Psoas muscle (tissue), 8 donors: Measurements from ENCODE around the gene CRACR2B. TPM values are rescaled to one million over a fixed set of nuclear protein-coding genes. Genes with fewer than 3 reads are reported as not detected.
A peak's percentile ranks its signal among the peaks of the same experiment; 100 is the strongest.

ENCODE experiments used
- ATAC-seq, 4 donors: fragments of 200-7000 bp; cut with Tn5 transposase; one replicate each; pipeline ENCODE4 v1.9.1; 2020; ENCODE audit warnings: moderate library complexity in 3 of 4, mild to moderate bottlenecking in 2 of 4
- DNase-seq, 2 donors: peaks; one replicate each; pipeline ENCODE4 v3.0.0-alpha.2; 2020
- H3K27ac ChIP-seq: fragments of 200-600 bp; one replicate; pipeline ENCODE4 v1.8.0; 2022
- H3K27me3 ChIP-seq, 3 donors: fragments of 200-600 bp in 1 of 3; one replicate each; pipeline versions ENCODE4 v1.6.1 to v1.8.0; 2013 to 2022; ENCODE audit warnings: low read length in 2 of 3, mild to moderate bottlenecking in 2 of 3, moderate library complexity in 1 of 3; ENCODE audit not compliant: insufficient read depth in 3 of 3
- H3K36me3 ChIP-seq, 2 donors: fragments of 200-600 bp in 1 of 2; one replicate each; pipeline versions ENCODE4 v1.6.1 to v1.8.0; 2013 to 2022; ENCODE audit warnings: low read depth in 1 of 2, mild to moderate bottlenecking in 1 of 2, moderate library complexity in 1 of 2; ENCODE audit not compliant: insufficient read depth in 1 of 2
- H3K4me1 ChIP-seq: fragments of 200-600 bp; one replicate; pipeline ENCODE4 v1.8.0; 2022
- H3K4me3 ChIP-seq: fragments of 200-600 bp; one replicate; pipeline ENCODE4 v1.8.0; 2022; ENCODE audit warnings: mild to moderate bottlenecking
- H3K9me3 ChIP-seq: fragments of 200-600 bp; one replicate; pipeline ENCODE4 v1.8.0; 2022
- WGBS, 3 donors: extraction: QIAGEN DNeasy Blood & Tissue Kit; methylation state at CpG; one replicate each; pipeline versions ENCODE4 v1.1.6 to v1.1.7; 2013; 5-methylcytosine and 5-hydroxymethylcytosine counted together
- intact Hi-C, 2 donors: fragments of 100-400 bp; cut with DNase I; formaldehyde crosslinking; loops; one replicate each; pipeline versions ENCODE4 v1.11.0 to v1.14.2; 2022
- polyA plus RNA-seq, 3 donors: library from polyadenylated mRNA; stranded (reverse); fragments of 200-250 nt; gene quantifications; one replicate each; pipeline ENCODE4 v1.2.3, GENCODE V29; 2013
- total RNA-seq, 4 donors: library from RNA; stranded (reverse); fragmentation: NEBNext Ultra II Directional in 2 of 4; extraction: Animal tissue kit (Norgen Biotek cat#: 25700) in 2 of 4; gene quantifications; one replicate each; pipeline versions ENCODE4 v1.2.1 to v1.2.4, GENCODE V29; 2021 to 2023
- TF ChIP-seq, protein P1 (sequence below): fragments of 200-600 bp; IDR thresholded peaks from one replicate; pipeline ENCODE4 v1.8.0; 2022; ENCODE audit warnings: antibody characterized with exemption
- donor health status: healthy with polysubstance abuse.
- donor health status: DM: no; HTN: no; CAD: no; lungs with moderate emphysema.
- donor health status: Bipolar disorder and iron deficiency.
- donor health status: healthy.
- donor health status: DM: yes; HTN: yes; CAD: no.
- donor health status: DM: no; HTN: no; CAD: no.
- donor health status: DM: no; HTN: no; CAD: no.
- donor health status: DM: yes; HTN: yes; CAD: no.

The CRACR2B gene
- total and polyA plus RNA-seq, 7 donors, result 1.9 to 8.9 (median 2.8) TPM

DNA sequence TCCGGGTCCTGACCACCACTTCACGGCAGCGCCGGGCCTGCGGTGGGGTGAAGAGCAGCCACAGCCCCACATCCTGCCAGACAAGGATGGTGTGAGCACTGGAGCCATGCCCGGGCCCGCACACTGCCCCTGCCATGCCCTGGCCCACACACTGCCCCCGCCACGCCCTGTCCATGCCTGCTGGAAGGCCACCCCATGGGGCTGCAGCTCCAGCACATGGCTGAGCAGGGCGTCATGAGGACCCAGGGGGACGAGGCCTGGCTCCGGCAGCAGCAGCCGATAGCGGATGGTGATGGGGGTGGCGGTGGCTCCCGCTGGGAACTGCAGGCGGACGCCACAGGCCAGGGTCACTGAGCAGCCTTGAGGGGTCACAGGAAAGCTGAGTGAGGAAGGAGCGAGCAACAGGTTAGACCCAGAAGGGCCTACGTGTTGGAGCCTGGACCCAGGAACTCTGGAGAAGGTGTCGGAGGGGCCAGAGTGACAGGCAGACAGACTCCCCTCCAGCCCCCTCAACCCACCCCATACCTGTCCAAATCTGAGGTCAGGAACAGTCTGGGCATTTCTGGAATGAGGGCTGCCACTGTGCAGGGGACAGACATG is 25.6 kb upstream of the CRACR2B start:
- Histone ChIP-seq H3K9me3 (no peaks in the 10 kb centered on the region), H3K27ac (no peak overlapping the region), H3K36me3 (peaks cover 0 to 44% of the 10 kb centered on the region in 2 donors), H3K4me3 (no peak overlapping the region), H3K4me1 (peaks cover 26% of the 10 kb centered on the region), H3K27me3 (no peaks in the 10 kb centered on the region)
- TF ChIP-seq, protein P1, sequence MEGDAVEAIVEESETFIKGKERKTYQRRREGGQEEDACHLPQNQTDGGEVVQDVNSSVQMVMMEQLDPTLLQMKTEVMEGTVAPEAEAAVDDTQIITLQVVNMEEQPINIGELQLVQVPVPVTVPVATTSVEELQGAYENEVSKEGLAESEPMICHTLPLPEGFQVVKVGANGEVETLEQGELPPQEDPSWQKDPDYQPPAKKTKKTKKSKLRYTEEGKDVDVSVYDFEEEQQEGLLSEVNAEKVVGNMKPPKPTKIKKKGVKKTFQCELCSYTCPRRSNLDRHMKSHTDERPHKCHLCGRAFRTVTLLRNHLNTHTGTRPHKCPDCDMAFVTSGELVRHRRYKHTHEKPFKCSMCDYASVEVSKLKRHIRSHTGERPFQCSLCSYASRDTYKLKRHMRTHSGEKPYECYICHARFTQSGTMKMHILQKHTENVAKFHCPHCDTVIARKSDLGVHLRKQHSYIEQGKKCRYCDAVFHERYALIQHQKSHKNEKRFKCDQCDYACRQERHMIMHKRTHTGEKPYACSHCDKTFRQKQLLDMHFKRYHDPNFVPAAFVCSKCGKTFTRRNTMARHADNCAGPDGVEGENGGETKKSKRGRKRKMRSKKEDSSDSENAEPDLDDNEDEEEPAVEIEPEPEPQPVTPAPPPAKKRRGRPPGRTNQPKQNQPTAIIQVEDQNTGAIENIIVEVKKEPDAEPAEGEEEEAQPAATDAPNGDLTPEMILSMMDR, result no peak
- DNase-seq (no peak), ATAC-seq (no peak)
- 96 to 98% (median 98%) methylated on average over 16 to 21 of the region's 21 CpGs for WGBS, 3 donors
- intact Hi-C loops, result no loop called here

DNA sequence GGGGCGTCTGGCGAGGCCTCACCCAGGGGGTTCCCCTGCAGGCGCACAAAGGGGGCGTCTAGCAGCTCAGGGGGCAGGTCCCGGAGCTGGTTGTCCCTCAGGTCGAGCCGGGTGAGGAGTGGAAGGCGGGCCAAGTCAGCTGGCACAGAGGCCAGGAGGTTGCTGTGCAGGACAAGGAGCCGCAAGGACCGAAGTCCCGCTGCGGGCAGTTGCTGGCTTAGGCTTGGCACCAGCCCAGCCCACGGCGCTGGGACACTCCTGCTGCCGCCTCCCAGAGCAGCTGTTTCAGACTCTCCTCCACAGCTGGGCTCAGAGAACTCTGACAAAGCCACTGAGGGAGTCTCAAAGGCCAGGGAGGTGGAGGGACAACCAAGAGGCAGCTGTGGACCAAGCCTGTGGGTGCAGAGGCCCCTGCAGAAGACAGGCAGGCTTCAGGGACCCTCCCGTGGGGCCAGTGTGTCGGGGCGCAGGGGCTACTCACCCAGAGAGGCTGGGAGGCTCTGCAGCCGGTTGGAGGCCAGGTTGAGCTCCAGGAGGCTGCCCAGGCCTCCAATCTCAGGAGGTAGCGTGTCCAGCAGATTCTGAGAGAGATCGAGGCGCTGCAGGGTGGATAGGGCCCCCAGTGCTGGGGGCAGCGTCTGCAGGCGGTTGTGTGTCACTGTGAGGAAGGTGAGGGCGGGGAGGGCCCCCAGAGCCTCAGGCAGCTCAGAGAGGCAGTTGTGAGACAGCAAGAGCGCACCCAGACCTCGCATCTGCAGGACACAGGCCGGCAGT is 24.8 kb upstream of the CRACR2B start:
- no peaks in the 10 kb centered on the region for H3K9me3 ChIP-seq
- intact Hi-C loops, result no loop called here
- peaks cover 21% of the 10 kb centered on the region for H3K4me1 ChIP-seq
- ATAC-seq, result no peak
- no peak for DNase-seq
- H3K27me3 ChIP-seq, result no peaks in the 10 kb centered on the region
- H3K36me3 ChIP-seq, result peaks cover 0 to 44% of the 10 kb centered on the region in 2 donors
- no peak overlapping the region for H3K4me3 ChIP-seq
- no peak overlapping the region for H3K27ac ChIP-seq
- 77 to 84% (median 82%) methylated on average over 28 of the region's 28 CpGs for WGBS, 3 donors
- TF ChIP-seq, protein P1, result no peak

DNA sequence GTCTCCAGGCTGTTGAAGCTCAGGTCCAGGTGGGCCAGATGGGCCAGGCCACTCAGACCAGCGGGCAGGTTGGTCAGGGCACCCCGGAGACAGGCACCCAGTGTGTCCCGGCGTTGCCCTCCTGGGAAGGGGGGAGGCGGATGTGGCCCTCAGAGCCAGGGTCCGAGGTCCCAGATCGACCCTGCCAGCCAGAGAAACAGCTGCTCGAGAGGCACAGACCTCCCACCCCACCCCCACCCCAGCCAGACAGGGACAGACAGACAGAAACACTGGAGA is 24.3 kb upstream of the CRACR2B start:
- Histone ChIP-seq H3K36me3 (peaks cover 0 to 44% of the 10 kb centered on the region in 2 donors), H3K27ac (no peak overlapping the region), H3K4me1 (peaks cover 24% of the 10 kb centered on the region), H3K9me3 (no peaks in the 10 kb centered on the region), H3K4me3 (no peak overlapping the region), H3K27me3 (no peaks in the 10 kb centered on the region)
- WGBS, 3 donors, result 74 to 85% (median 82%) methylated on average over 8 of the region's 8 CpGs
- intact Hi-C loops, result no loop called here
- no peak for ATAC-seq
- no peak for DNase-seq
- TF ChIP-seq, protein P1, result no peak

DNA sequence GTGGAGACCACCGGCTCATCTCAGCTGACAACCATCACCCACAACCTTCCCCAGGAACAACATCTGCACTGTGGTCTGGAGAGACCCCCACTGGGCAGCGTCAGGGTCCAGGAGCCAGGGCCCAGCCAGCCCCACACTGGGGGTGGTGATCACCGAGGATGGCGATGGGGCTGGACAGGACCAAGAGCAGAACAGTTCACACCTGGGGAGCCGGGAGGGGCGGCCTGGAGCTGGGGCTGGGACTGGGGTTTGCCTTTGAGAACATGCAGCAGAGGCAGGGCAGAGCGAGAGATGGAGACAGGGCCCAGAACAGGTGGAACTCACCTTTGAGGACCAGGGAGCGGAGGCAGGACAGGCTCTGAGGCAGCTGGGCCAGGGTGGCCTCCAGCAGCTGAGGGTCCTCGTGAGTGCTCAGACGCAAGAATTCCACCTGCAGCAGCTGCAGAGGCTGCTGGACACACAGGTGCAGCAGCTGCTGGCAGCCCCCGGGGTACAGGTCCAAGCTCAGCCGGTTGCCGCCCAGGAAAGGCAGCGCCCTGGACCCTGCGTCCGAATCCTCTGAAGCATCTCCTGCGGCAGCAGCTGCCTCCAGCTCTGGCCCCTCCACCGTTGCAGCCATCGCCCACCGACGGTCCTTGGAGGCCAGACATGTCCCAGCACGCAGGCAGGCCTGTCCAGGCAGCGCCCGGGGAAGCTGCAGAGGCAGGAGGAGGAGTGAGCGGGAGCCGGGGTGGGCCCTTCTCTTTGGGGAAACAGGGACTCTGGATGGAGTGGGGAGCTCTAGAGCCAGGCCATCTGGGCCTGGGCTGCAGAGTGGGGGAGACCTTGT is 23.7 kb upstream of the CRACR2B start:
- TF ChIP-seq, protein P1, result no peak
- intact Hi-C loops, result no loop called here
- Histone ChIP-seq H3K27ac (no peak overlapping the region), H3K27me3 (no peaks in the 10 kb centered on the region), H3K4me3 (peak overlapping the region; percentile 72), H3K9me3 (no peaks in the 10 kb centered on the region), H3K36me3 (peaks cover 0 to 42% of the 10 kb centered on the region in 2 donors), H3K4me1 (peaks cover 24% of the 10 kb centered on the region)
- ATAC-seq (no peak), DNase-seq (no peak)
- 52 to 55% (median 55%) methylated on average over 25 to 26 of the region's 26 CpGs for WGBS, 3 donors
